ENCODE measurements around the gene SLCO3A1. TPM values are rescaled to one million over a fixed set of nuclear protein-coding genes. Genes with fewer than 3 reads are reported as not detected.

The SLCO3A1 gene
- total and polyA plus RNA-seq, 4 donors, result 9.6 to 60.7 (median 34.4) TPM

- Histone ChIP-seq H3K4me1 (ENCODE audit: control insufficient read depth in 1 of 2, insufficient read depth in 2 of 2, low read length in 2 of 2) (peaks cover 0 to 3% of the 10 kb centered on the region in 2 donors), H3K27me3 (ENCODE audit: control insufficient read depth in 1 of 2, insufficient read depth in 2 of 2, low read length in 1 of 2) (no peaks in the 10 kb centered on the region), H3K36me3 (ENCODE audit: control insufficient read depth in 1 of 2, insufficient read depth in 2 of 2, low read length in 1 of 2) (peaks cover 0 to 2% of the 10 kb centered on the region in 2 donors), H3K4me3 (ENCODE audit: low read length in 2 of 2) (no peak overlapping the region), H3K27ac (ENCODE audit: low read depth in 1 of 2, low read length in 2 of 2) (no peak overlapping the region), H3K9me3 (ENCODE audit: control insufficient read depth, low read length) (no peaks in the 10 kb centered on the region)
- DNase-seq, result no peak
- intact Hi-C loops (cut with DNase I), result loop anchor here (5.0 kb wide), 3 partner anchors 48 to 162 kb away; partner anchors contain the start of gene SLCO3A1 (in 1 of the 2)
- WGBS, 2 donors, result 64% methylated on average over 10 of the region's 10 CpGs
- ATAC-seq (ENCODE audit: low FRiP score), result no peak
Measured at GRCh38 chr15:91915576-91915975, 62.1 kb downstream of the SLCO3A1 start.

GRCh38 chr15:91916051-91916450, 62.5 kb downstream of the SLCO3A1 start:
- no peak overlapping the region for H3K4me3 ChIP-seq (ENCODE audit: low read length in 2 of 2)
- no peaks in the 10 kb centered on the region for H3K27me3 ChIP-seq (ENCODE audit: control insufficient read depth in 1 of 2, insufficient read depth in 2 of 2, low read length in 1 of 2)
- H3K9me3 ChIP-seq (ENCODE audit: control insufficient read depth, low read length), result no peaks in the 10 kb centered on the region
- H3K27ac ChIP-seq (ENCODE audit: low read depth in 1 of 2, low read length in 2 of 2), result no peak overlapping the region
- WGBS, 2 donors, result 97 to 98% methylated on average over 48 of the region's 48 CpGs
- intact Hi-C loops (cut with DNase I), result loop anchor here (5.0 kb wide), 3 partner anchors 49 to 161 kb away; partner anchors contain the start of gene SLCO3A1 (in 1 of the 2)
- peaks cover 0 to 2% of the 10 kb centered on the region in 2 donors for H3K36me3 ChIP-seq (ENCODE audit: control insufficient read depth in 1 of 2, insufficient read depth in 2 of 2, low read length in 1 of 2)
- no peak for ATAC-seq (ENCODE audit: low FRiP score)
- DNase-seq, result no peak
- H3K4me1 ChIP-seq (ENCODE audit: control insufficient read depth in 1 of 2, insufficient read depth in 2 of 2, low read length in 2 of 2), result peaks cover 0 to 3% of the 10 kb centered on the region in 2 donors

- Histone ChIP-seq H3K4me3 (ENCODE audit: low read length in 2 of 2) (no peak overlapping the region), H3K27me3 (ENCODE audit: control insufficient read depth in 1 of 2, insufficient read depth in 2 of 2, low read length in 1 of 2) (no peaks in the 10 kb centered on the region), H3K9me3 (ENCODE audit: control insufficient read depth, low read length) (no peaks in the 10 kb centered on the region), H3K36me3 (ENCODE audit: control insufficient read depth in 1 of 2, insufficient read depth in 2 of 2, low read length in 1 of 2) (peaks cover 0 to 2% of the 10 kb centered on the region in 2 donors), H3K4me1 (ENCODE audit: control insufficient read depth in 1 of 2, insufficient read depth in 2 of 2, low read length in 2 of 2) (peaks cover 0 to 3% of the 10 kb centered on the region in 2 donors), H3K27ac (ENCODE audit: low read depth in 1 of 2, low read length in 2 of 2) (peak overlapping the region in 1 of 2 donors; percentile 1)
- no peak for DNase-seq
- intact Hi-C loops (cut with DNase I), result loop anchor here (5.0 kb wide), 3 partner anchors 51 to 159 kb away; partner anchors contain the start of gene SLCO3A1 (in 1 of the 2)
- WGBS, 2 donors, result 91 to 94% methylated on average over 4 of the region's 4 CpGs
- ATAC-seq (ENCODE audit: low FRiP score), result no peak
Measured at GRCh38 chr15:91917686-91918360, 64.3 kb downstream of the SLCO3A1 start.

- peaks cover 0 to 2% of the 10 kb centered on the region in 2 donors for H3K36me3 ChIP-seq (ENCODE audit: control insufficient read depth in 1 of 2, insufficient read depth in 2 of 2, low read length in 1 of 2)
- H3K27me3 ChIP-seq (ENCODE audit: control insufficient read depth in 1 of 2, insufficient read depth in 2 of 2, low read length in 1 of 2), result no peaks in the 10 kb centered on the region
- H3K4me3 ChIP-seq (ENCODE audit: low read length in 2 of 2), result no peak overlapping the region
- H3K4me1 ChIP-seq (ENCODE audit: control insufficient read depth in 1 of 2, insufficient read depth in 2 of 2, low read length in 2 of 2), result peaks cover 0 to 7% of the 10 kb centered on the region in 2 donors
- DNase-seq (peak; percentile 85 to 88), ATAC-seq (ENCODE audit: low FRiP score) (peak; percentile 51)
- no peaks in the 10 kb centered on the region for H3K9me3 ChIP-seq (ENCODE audit: control insufficient read depth, low read length)
- intact Hi-C loops (cut with DNase I), result loop anchor here (5.0 kb wide), 3 partner anchors 52 to 158 kb away; partner anchors contain the start of gene SLCO3A1 (in 1 of the 2)
- 9 to 10% methylated on average over 15 of the region's 15 CpGs for WGBS, 2 donors
- H3K27ac ChIP-seq (ENCODE audit: low read depth in 1 of 2, low read length in 2 of 2), result peak overlapping the region in 1 of 2 donors; percentile 79
Measured at GRCh38 chr15:91919014-91919534, 65.6 kb downstream of the SLCO3A1 start.

GRCh38 chr15:91921188-91921842, 67.8 kb downstream of the SLCO3A1 start:
- DNase-seq, result no peak
- intact Hi-C loops (cut with DNase I), result loop anchor here in 1 of 2 donors (5.0 kb wide), 1 partner anchor 46 kb away; no protein-coding TSS in a partner anchor
- Histone ChIP-seq H3K27me3 (ENCODE audit: control insufficient read depth in 1 of 2, insufficient read depth in 2 of 2, low read length in 1 of 2) (no peaks in the 10 kb centered on the region), H3K27ac (ENCODE audit: low read depth in 1 of 2, low read length in 2 of 2) (no peak overlapping the region), H3K9me3 (ENCODE audit: control insufficient read depth, low read length) (no peaks in the 10 kb centered on the region), H3K36me3 (ENCODE audit: control insufficient read depth in 1 of 2, insufficient read depth in 2 of 2, low read length in 1 of 2) (no peaks in the 10 kb centered on the region), H3K4me3 (ENCODE audit: low read length in 2 of 2) (no peak overlapping the region), H3K4me1 (ENCODE audit: control insufficient read depth in 1 of 2, insufficient read depth in 2 of 2, low read length in 2 of 2) (peaks cover 0 to 12% of the 10 kb centered on the region in 2 donors)
- WGBS, 2 donors, result 86 to 88% methylated on average over 5 of the region's 5 CpGs
- ATAC-seq (ENCODE audit: low FRiP score), result no peak

- intact Hi-C loops (cut with DNase I), result loop anchor here in 1 of 2 donors (5.0 kb wide), 1 partner anchor 45 kb away; no protein-coding TSS in a partner anchor
- H3K27ac ChIP-seq (ENCODE audit: low read depth in 1 of 2, low read length in 2 of 2), result no peak overlapping the region
- peaks cover 0 to 12% of the 10 kb centered on the region in 2 donors for H3K4me1 ChIP-seq (ENCODE audit: control insufficient read depth in 1 of 2, insufficient read depth in 2 of 2, low read length in 2 of 2)
- no peak for ATAC-seq (ENCODE audit: low FRiP score)
- no peaks in the 10 kb centered on the region for H3K36me3 ChIP-seq (ENCODE audit: control insufficient read depth in 1 of 2, insufficient read depth in 2 of 2, low read length in 1 of 2)
- 48 to 54% methylated on average over 12 of the region's 12 CpGs for WGBS, 2 donors
- H3K9me3 ChIP-seq (ENCODE audit: control insufficient read depth, low read length), result no peaks in the 10 kb centered on the region
- no peak overlapping the region for H3K4me3 ChIP-seq (ENCODE audit: low read length in 2 of 2)
- peak in 1 of 2 donors; percentile 59 for DNase-seq
- H3K27me3 ChIP-seq (ENCODE audit: control insufficient read depth in 1 of 2, insufficient read depth in 2 of 2, low read length in 1 of 2), result no peaks in the 10 kb centered on the region
Measured at GRCh38 chr15:91921843-91922198, 68.3 kb downstream of the SLCO3A1 start.

GRCh38 chr15:91922646-91923547, 69.4 kb downstream of the SLCO3A1 start:
- no peaks in the 10 kb centered on the region for H3K36me3 ChIP-seq (ENCODE audit: control insufficient read depth in 1 of 2, insufficient read depth in 2 of 2, low read length in 1 of 2)
- H3K27me3 ChIP-seq (ENCODE audit: control insufficient read depth in 1 of 2, insufficient read depth in 2 of 2, low read length in 1 of 2), result no peaks in the 10 kb centered on the region
- intact Hi-C loops (cut with DNase I), result loop anchor here in 1 of 2 donors (5.0 kb wide), 1 partner anchor 44 kb away; no protein-coding TSS in a partner anchor
- ATAC-seq (ENCODE audit: low FRiP score) (no peak), DNase-seq (no peak)
- H3K27ac ChIP-seq (ENCODE audit: low read depth in 1 of 2, low read length in 2 of 2), result peak overlapping the region in 1 of 2 donors; percentile 12
- H3K4me3 ChIP-seq (ENCODE audit: low read length in 2 of 2), result no peak overlapping the region
- H3K9me3 ChIP-seq (ENCODE audit: control insufficient read depth, low read length), result no peaks in the 10 kb centered on the region
- 37 to 45% methylated on average over 10 of the region's 10 CpGs for WGBS, 2 donors
- peaks cover 0 to 17% of the 10 kb centered on the region in 2 donors for H3K4me1 ChIP-seq (ENCODE audit: control insufficient read depth in 1 of 2, insufficient read depth in 2 of 2, low read length in 2 of 2)

GRCh38 chr15:91924183-91924582, 70.7 kb downstream of the SLCO3A1 start:
- H3K9me3 ChIP-seq (ENCODE audit: control insufficient read depth, low read length), result no peaks in the 10 kb centered on the region
- intact Hi-C loops (cut with DNase I), result loop anchor here in 1 of 2 donors (5.0 kb wide), 1 partner anchor 43 kb away; no protein-coding TSS in a partner anchor
- no peaks in the 10 kb centered on the region for H3K27me3 ChIP-seq (ENCODE audit: control insufficient read depth in 1 of 2, insufficient read depth in 2 of 2, low read length in 1 of 2)
- DNase-seq (no peak), ATAC-seq (ENCODE audit: low FRiP score) (no peak)
- H3K27ac ChIP-seq (ENCODE audit: low read depth in 1 of 2, low read length in 2 of 2), result no peak overlapping the region
- no peak overlapping the region for H3K4me3 ChIP-seq (ENCODE audit: low read length in 2 of 2)
- peaks cover 0 to 17% of the 10 kb centered on the region in 2 donors for H3K4me1 ChIP-seq (ENCODE audit: control insufficient read depth in 1 of 2, insufficient read depth in 2 of 2, low read length in 2 of 2)
- WGBS, 2 donors, result 84 to 85% methylated on average over 7 of the region's 7 CpGs
- H3K36me3 ChIP-seq (ENCODE audit: control insufficient read depth in 1 of 2, insufficient read depth in 2 of 2, low read length in 1 of 2), result no peaks in the 10 kb centered on the region

Measured in aorta (tissue), 5 donors.